ENCODE measurements around the gene MAGI1.

GRCh38 chr3:65402597-65402996 is 636.1 kb downstream of the MAGI1 start:
- TF ChIP-seq SPI1 (IDR thresholded peaks at IDR 0.05; ENCODE audit: borderline replicate concordance, low read depth): no peak
- no peak for TF ChIP-seq POLR2AphosphoS5 (IDR thresholded peaks at IDR 0.05; ENCODE audit: low read depth)
- TF ChIP-seq CTCF (IDR thresholded peaks at IDR 0.05; ENCODE audit: insufficient read depth, low read length): no peak

All from HL-60 (cell line).